ENCODE data around the gene TRIML1. TPM values are rescaled to one million over a fixed set of nuclear protein-coding genes. Genes with fewer than 3 reads are reported as not detected.

The TRIML1 gene
- total and polyA plus RNA-seq, 2 experiments from 2014 or later: not detected

DNA sequence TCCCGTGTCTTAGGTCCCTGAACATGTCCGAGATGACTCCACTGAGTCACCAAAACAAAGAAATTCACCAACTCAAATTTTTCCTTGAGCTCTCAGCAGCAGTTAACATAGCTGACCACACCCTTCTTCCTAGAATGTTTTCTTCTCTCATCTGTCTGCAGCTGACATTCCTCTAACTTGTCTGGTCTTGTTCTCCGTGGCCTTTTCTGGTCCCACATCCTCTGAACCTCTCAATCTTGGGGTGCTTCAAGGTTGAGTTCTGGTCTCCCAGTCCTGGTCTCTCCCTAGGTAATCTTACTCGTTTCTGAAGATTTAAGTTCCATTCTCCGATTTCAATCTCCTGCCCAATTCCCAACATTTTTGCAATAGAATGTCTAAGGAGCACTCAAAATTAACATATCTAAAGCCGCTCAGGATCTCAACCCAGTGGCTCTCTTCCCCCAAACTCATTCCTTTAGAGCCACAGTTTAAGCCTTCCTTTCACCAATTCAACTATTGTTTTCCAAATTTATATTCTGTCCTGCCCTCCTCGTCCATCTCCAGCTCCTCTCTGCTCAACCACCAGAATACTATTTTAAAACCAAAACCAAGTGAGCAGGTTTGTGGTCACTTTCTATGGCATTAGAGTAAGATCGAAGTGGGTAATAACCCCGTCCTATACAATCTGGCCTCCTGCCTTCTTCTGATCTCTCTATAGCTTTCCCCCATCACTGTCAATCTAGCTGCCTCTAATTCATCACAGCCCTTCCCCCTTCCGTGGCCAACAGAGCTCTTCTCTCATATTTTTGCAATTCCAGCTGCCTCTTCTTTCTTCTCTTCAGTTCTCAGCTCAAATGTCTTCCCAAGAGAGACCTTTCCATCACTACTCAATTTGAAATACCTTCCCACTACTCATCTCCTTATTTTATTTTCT lies 31.1 kb upstream of the TRIML1 start:
- Histone ChIP-seq H3K79me2 (no peaks in the 10 kb centered on the region), H2AFZ (no peak overlapping the region), H3K4me1 (ENCODE audit: insufficient read depth) (no peaks in the 10 kb centered on the region), H4K20me1 (ENCODE audit: insufficient read depth, poor library complexity, severe bottlenecking) (no peaks in the 10 kb centered on the region), H3K27me3 (no peaks in the 10 kb centered on the region), H3K27ac (no peak overlapping the region), H3K4me2 (no peak overlapping the region), H3K4me3 (no peak overlapping the region), H3K36me3 (replicated peaks; ENCODE audit: insufficient read depth, low read depth) (no peaks in the 10 kb centered on the region), H3K9me2 (replicated peaks; ENCODE audit: insufficient read depth) (no peaks in the 10 kb centered on the region), H3K9me3 (ENCODE audit: low read depth) (no peaks in the 10 kb centered on the region)
- no peak for TF ChIP-seq EZH2 (IDR thresholded peaks at IDR 0.05; ENCODE audit: borderline replicate concordance)
- TF ChIP-seq EZH2phosphoT487 (IDR thresholded peaks at IDR 0.05; ENCODE audit: low read depth, severe bottlenecking, unreplicated experiment): no peak
- TF ChIP-seq, protein P1, sequence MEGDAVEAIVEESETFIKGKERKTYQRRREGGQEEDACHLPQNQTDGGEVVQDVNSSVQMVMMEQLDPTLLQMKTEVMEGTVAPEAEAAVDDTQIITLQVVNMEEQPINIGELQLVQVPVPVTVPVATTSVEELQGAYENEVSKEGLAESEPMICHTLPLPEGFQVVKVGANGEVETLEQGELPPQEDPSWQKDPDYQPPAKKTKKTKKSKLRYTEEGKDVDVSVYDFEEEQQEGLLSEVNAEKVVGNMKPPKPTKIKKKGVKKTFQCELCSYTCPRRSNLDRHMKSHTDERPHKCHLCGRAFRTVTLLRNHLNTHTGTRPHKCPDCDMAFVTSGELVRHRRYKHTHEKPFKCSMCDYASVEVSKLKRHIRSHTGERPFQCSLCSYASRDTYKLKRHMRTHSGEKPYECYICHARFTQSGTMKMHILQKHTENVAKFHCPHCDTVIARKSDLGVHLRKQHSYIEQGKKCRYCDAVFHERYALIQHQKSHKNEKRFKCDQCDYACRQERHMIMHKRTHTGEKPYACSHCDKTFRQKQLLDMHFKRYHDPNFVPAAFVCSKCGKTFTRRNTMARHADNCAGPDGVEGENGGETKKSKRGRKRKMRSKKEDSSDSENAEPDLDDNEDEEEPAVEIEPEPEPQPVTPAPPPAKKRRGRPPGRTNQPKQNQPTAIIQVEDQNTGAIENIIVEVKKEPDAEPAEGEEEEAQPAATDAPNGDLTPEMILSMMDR (IDR thresholded peaks at IDR 0.05; ENCODE audit: poor library complexity): no peak
- 48% methylated on average over 10 of the region's 10 CpGs for WGBS (ENCODE audit: low lambda C conversion rate, missing lambda C conversion rate)
- DNase-seq (ENCODE audit: low spot score): no peak

DNA sequence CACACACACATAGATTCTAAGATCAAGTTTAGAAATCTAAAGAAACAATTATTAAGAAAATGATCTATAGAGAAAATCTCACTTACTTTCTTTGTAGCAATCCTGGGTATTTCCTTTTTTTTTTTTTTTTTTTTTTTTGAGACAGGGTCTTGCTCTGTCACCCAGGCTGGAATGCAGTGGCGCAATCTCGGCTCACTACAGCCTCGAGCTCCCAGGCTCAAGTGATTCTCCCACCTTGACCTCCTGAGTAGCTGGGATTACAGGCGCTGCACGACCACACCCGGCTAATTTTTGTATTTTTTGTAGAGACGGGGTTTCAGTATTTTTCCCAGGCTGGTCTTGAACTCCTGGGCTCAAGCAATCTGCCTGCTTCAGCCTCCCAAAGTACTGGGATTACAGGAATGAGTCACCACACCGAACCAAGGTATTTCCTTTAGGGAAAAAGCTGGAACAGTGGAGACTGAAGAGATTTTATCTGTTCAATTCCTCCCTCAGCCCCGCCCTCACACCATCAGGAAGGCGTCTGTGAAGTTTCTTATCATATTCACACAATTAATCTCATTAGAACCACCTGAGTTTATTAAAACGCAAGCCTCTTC lies 30.0 kb upstream of the TRIML1 start, which contains the start of gene TRIML2:
TSS of gene TRIML2 (minus strand) at position 447 of the 599 bp plus-strand sequence. CDS start 4,235 bp downstream, outside the sequence.
- Histone ChIP-seq H3K4me2 (no peak within 1 kb of the TSS), H2AFZ (no peak within 1 kb of the TSS), H3K27me3 (no peaks in the 10 kb centered on the region), H3K4me3 (no peak within 1 kb of the TSS), H3K4me1 (ENCODE audit: insufficient read depth) (no peaks in the 10 kb centered on the region), H3K27ac (no peak within 1 kb of the TSS), H4K20me1 (ENCODE audit: insufficient read depth, poor library complexity, severe bottlenecking) (no peaks in the 10 kb centered on the region), H3K36me3 (replicated peaks; ENCODE audit: insufficient read depth, low read depth) (no peaks in the 10 kb centered on the region), H3K9me2 (replicated peaks; ENCODE audit: insufficient read depth) (no peaks in the 10 kb centered on the region), H3K79me2 (no peaks in the 10 kb centered on the region), H3K9me3 (ENCODE audit: low read depth) (no peaks in the 10 kb centered on the region)
- TF ChIP-seq EZH2phosphoT487 (IDR thresholded peaks at IDR 0.05; ENCODE audit: low read depth, severe bottlenecking, unreplicated experiment): no peak
- no peak for TF ChIP-seq EZH2 (IDR thresholded peaks at IDR 0.05; ENCODE audit: borderline replicate concordance)
- TF ChIP-seq, protein P1 (IDR thresholded peaks at IDR 0.05; ENCODE audit: poor library complexity): no peak
- no peak for DNase-seq (ENCODE audit: low spot score)
- 26% methylated on average over 11 of the region's 11 CpGs for WGBS (ENCODE audit: low lambda C conversion rate, missing lambda C conversion rate)

DNA sequence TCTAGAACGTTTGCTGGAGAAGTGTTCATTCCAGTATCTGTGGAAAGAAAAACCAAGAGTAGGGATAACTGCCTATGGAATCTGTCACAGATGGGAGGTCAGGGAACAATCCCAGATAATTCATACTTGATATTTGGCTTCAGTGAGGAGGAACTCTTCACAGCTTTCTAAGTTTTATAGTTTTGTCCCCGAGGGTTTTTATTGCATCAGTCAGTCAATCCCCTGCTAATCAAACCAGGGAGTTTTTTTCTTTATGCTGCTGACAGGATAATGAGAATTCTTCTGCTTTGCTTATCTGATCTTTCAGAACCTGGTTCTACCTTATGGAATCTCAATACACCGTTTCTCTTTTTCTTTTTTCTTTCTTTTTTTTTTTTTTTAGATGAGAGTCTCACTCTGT lies 29.2 kb upstream of the TRIML1 start:
- no peak for TF ChIP-seq EZH2phosphoT487 (IDR thresholded peaks at IDR 0.05; ENCODE audit: low read depth, severe bottlenecking, unreplicated experiment)
- TF ChIP-seq, protein P1 (IDR thresholded peaks at IDR 0.05; ENCODE audit: poor library complexity): no peak
- no peak for TF ChIP-seq EZH2 (IDR thresholded peaks at IDR 0.05; ENCODE audit: borderline replicate concordance)
- H2AFZ ChIP-seq: no peak overlapping the region
- no peaks in the 10 kb centered on the region for H4K20me1 ChIP-seq (ENCODE audit: insufficient read depth, poor library complexity, severe bottlenecking)
- H3K4me3 ChIP-seq: no peak overlapping the region
- no peak for DNase-seq (ENCODE audit: low spot score)
- H3K9me3 ChIP-seq (ENCODE audit: low read depth): no peaks in the 10 kb centered on the region
- WGBS (ENCODE audit: low lambda C conversion rate, missing lambda C conversion rate): 13% methylated on average over 2 of the region's 3 CpGs
- no peaks in the 10 kb centered on the region for H3K9me2 ChIP-seq (replicated peaks; ENCODE audit: insufficient read depth)
- H3K4me1 ChIP-seq (ENCODE audit: insufficient read depth): no peaks in the 10 kb centered on the region
- no peaks in the 10 kb centered on the region for H3K36me3 ChIP-seq (replicated peaks; ENCODE audit: insufficient read depth, low read depth)
- H3K4me2 ChIP-seq: no peak overlapping the region
- H3K79me2 ChIP-seq: no peaks in the 10 kb centered on the region
- H3K27ac ChIP-seq: no peak overlapping the region
- H3K27me3 ChIP-seq: no peaks in the 10 kb centered on the region

All from hepatocyte (in vitro differentiated cells).